Ovary (tissue), 9 donors: ENCODE measurements around the gene SNX5. TPM values are rescaled to one million over a fixed set of nuclear protein-coding genes. Genes with fewer than 3 reads are reported as not detected.

Experiments
- DNase-seq, 5 donors: peaks; one replicate each; pipeline ENCODE4 v3.0.0-alpha.2; 2019 to 2020
- H3K27ac ChIP-seq, 2 donors: fragments of 200-600 bp; one replicate each; pipeline versions ENCODE4 v1.5.1 to v1.8.0; 2019 to 2022
- H3K27me3 ChIP-seq: fragments of 200-600 bp; one replicate; pipeline ENCODE4 v1.8.0; 2022
- H3K36me3 ChIP-seq: fragments of 200-600 bp; sonication (generic); one replicate; pipeline ENCODE4 v1.5.1; 2019
- H3K4me1 ChIP-seq: one replicate; pipeline ENCODE4 v1.8.1; 2013; ENCODE audit warnings: mild to moderate bottlenecking, moderate library complexity; ENCODE audit not compliant: insufficient read depth
- H3K4me3 ChIP-seq: fragments of 200-600 bp; sonication (generic); one replicate; pipeline ENCODE4 v1.5.1; 2017
- H3K9me3 ChIP-seq, 2 donors: fragments of 200-600 bp in 1 of 2; sonication (generic) in 1 of 2; one replicate each; pipeline versions ENCODE4 v1.5.1 to v1.8.1; 2013 to 2019; ENCODE audit warnings: mild to moderate bottlenecking in 1 of 2, moderate library complexity in 1 of 2
- CTCF ChIP-seq, 3 donors: fragments of 450-650 bp in 2 of 3; fragments of 200-600 bp in 1 of 3; IDR thresholded peaks; one replicate each; pipeline versions ENCODE4 v1.5.1 to v1.8.0; 2016 to 2022; ENCODE audit warnings: antibody characterized with exemption in 3 of 3, mild to moderate bottlenecking in 1 of 3
- EP300 ChIP-seq: sonication (generic); formaldehyde crosslinking; IDR thresholded peaks from one replicate; pipeline ENCODE4 v1.6.1; 2017; ENCODE audit warnings: antibody characterized with exemption
- POLR2A ChIP-seq: fragments of 450-650 bp; IDR thresholded peaks from one replicate; pipeline ENCODE4 v1.6.1; 2017; ENCODE audit warnings: antibody characterized with exemption, mild to moderate bottlenecking, moderate library complexity
- WGBS, 3 donors: extraction: QIAGEN DNeasy Blood & Tissue Kit in 1 of 3; methylation state at CpG; one replicate each; pipeline versions ENCODE4 v1.1.5 to v1.1.7; 2013 to 2017; 5-methylcytosine and 5-hydroxymethylcytosine counted together
- intact Hi-C, 4 donors: fragments of 100-400 bp; cut with DNase I; formaldehyde crosslinking; loops; one replicate each; pipeline versions ENCODE4 v1.11.0 to v1.15.1; 2022 to 2023
- polyA plus RNA-seq, 2 donors: library from polyadenylated mRNA; stranded (reverse); fragments of 200-250 nt in 1 of 2; fragments of 350-450 nt in 1 of 2; fragmentation: Illumina TruSeq in 1 of 2; extraction: RNeasy Lipid Tissue Mini Kit (QIAGEN cat#74804) in 1 of 2; gene quantifications; one replicate each; pipeline ENCODE4 v1.2.3, GENCODE V29; 2013 to 2014
- small RNA-seq: library from RNA; depleted of rRNA; stranded (forward); fragments of <200 nt; gene quantifications from one replicate; pipeline ENCODE3, GENCODE V24; 2016
- total RNA-seq, 7 donors: library from RNA; depleted of rRNA in 2 of 7; stranded (reverse); fragments of >200 nt in 2 of 7; fragmentation: NEBNext Ultra II Directional in 3 of 7; extraction: Animal tissue kit (Norgen Biotek cat#: 25700) in 3 of 7; gene quantifications; one replicate each; pipeline versions ENCODE4 v1.1.0 to v1.2.4, GENCODE V29; 2016 to 2023
- donor health status: DM: no; HTN: no; CAD: no; lungs with moderate emphysema.
- donor health status: DM: no; HTN: no; CAD: no.
- donor health status: Bipolar disorder and iron deficiency.
- donor health status: DM: yes; HTN: yes; CAD: no.
- donor health status: DM: no; HTN: no; CAD: no.
- donor health status: DM: yes; HTN: yes; CAD: no.

The SNX5 gene
- total and polyA plus RNA-seq, 9 donors, result 74.0 to 143 (median 101) TPM

- no peak for DNase-seq
- Histone ChIP-seq H3K4me1 (peaks cover 2% of the 10 kb centered on the region), H3K36me3 (no peaks in the 10 kb centered on the region), H3K27me3 (no peaks in the 10 kb centered on the region), H3K4me3 (no peak overlapping the region), H3K27ac (no peak overlapping the region), H3K9me3 (no peaks in the 10 kb centered on the region)
- TF ChIP-seq POLR2A, result no peak
- TF ChIP-seq EP300, result no peak
- TF ChIP-seq CTCF (IDR thresholded peaks at IDR 0.05), result no peak
- intact Hi-C loops, result loop anchor here in 2 of 4 donors (10.0 kb wide), 3 partner anchors 88 to 388 kb away; partner anchors contain the start of gene BFSP1 (in 1 of the 2)
- 72 to 76% (median 75%) methylated on average over 2 of the region's 2 CpGs for WGBS, 3 donors
Observed at GRCh38 chr20:17892189-17892938, 76.2 kb downstream of the SNX5 start.

Small RNAs within 50 kb of the gene (small RNA-seq; reads per million reads assigned to genes)
- not detected for gene RNU6-192P
- 267 reads per million, percentile 94 among the genes with 10 or more reads in this experiment for gene SNORD17

Other genes with a start within 250 kb of the SNX5 start
- gene MGME1, start 224 bp upstream of the SNX5 start, total RNA-seq, result 10 to 100 TPM in 1 of 7 donors, 1 to 10 TPM in 6; 5.1 to 11.9 (median 8.3) TPM
- 10 to 100 TPM in 1 of 2 donors, 1 to 10 TPM in 1; 7.8 to 11.5 TPM for gene MGME1, start 224 bp upstream of the SNX5 start, polyA plus RNA-seq
- 10 to 100 TPM in 1 of 7 donors, 1 to 10 TPM in 1, under 1 TPM in 3, not detected in 2; 0.15 to 11.4 (median 0.72) TPM for gene OVOL2, start 89.1 kb upstream of the SNX5 start, total RNA-seq
- not detected for gene OVOL2, start 89.1 kb upstream of the SNX5 start, polyA plus RNA-seq
- 10 to 100 TPM; 10.0 to 18.5 (median 14.8) TPM for gene KAT14, start 169.1 kb upstream of the SNX5 start, total RNA-seq
- 10 to 100 TPM; 11.0 to 19.5 TPM for gene KAT14, start 169.1 kb upstream of the SNX5 start, polyA plus RNA-seq
- gene PET117, start 169.1 kb upstream of the SNX5 start, total RNA-seq, result 10 to 100 TPM in 6 of 7 donors, 1 to 10 TPM in 1; 9.9 to 17.7 (median 15.1) TPM
- gene PET117, start 169.1 kb upstream of the SNX5 start, polyA plus RNA-seq, result 10 to 100 TPM in 1 of 2 donors, 1 to 10 TPM in 1; 8.6 to 13.0 TPM